GM19099 (cell line): ENCODE measurements around the gene COL1A2.

Experiments used
- POLR2A ChIP-seq: IDR thresholded peaks from 3 replicates; pipeline ENCODE4 v1.6.1; 2011; ENCODE audit warnings: low read depth; ENCODE audit not compliant: insufficient read length; ENCODE audit errors: extremely low read depth

The COL1A2 gene

GRCh38 chr7:94412762-94413322, 18.1 kb downstream of the COL1A2 start:
- TF ChIP-seq POLR2A: no peak

- TF ChIP-seq POLR2A: no peak
Observed at GRCh38 chr7:94414481-94414880, 19.8 kb downstream of the COL1A2 start.

- no peak for TF ChIP-seq POLR2A
Observed at GRCh38 chr7:94414980-94415379, 20.3 kb downstream of the COL1A2 start.

GRCh38 chr7:94417306-94417705, 22.6 kb downstream of the COL1A2 start:
- no peak for TF ChIP-seq POLR2A

GRCh38 chr7:94417901-94418300, 23.2 kb downstream of the COL1A2 start:
- no peak for TF ChIP-seq POLR2A

- no peak for TF ChIP-seq POLR2A
Observed at GRCh38 chr7:94418851-94419250, 24.2 kb downstream of the COL1A2 start.

GRCh38 chr7:94420328-94420727, 25.6 kb downstream of the COL1A2 start:
- TF ChIP-seq POLR2A: no peak

GRCh38 chr7:94421681-94422080, 27.0 kb downstream of the COL1A2 start:
- no peak for TF ChIP-seq POLR2A

- TF ChIP-seq POLR2A: no peak
Observed at GRCh38 chr7:94422136-94422535, 27.4 kb downstream of the COL1A2 start.

GRCh38 chr7:94422827-94423460, 28.2 kb downstream of the COL1A2 start:
- no peak for TF ChIP-seq POLR2A

GRCh38 chr7:94423863-94424735, 29.4 kb downstream of the COL1A2 start:
- TF ChIP-seq POLR2A: no peak

GRCh38 chr7:94425546-94425945, 30.9 kb downstream of the COL1A2 start:
- no peak for TF ChIP-seq POLR2A

GRCh38 chr7:94426980-94427875, 32.5 kb downstream of the COL1A2 start:
- no peak for TF ChIP-seq POLR2A

GRCh38 chr7:94429153-94429552, 34.5 kb downstream of the COL1A2 start:
- TF ChIP-seq POLR2A: no peak

GRCh38 chr7:94431176-94431575, 36.5 kb downstream of the COL1A2 start:
- no peak for TF ChIP-seq POLR2A

GRCh38 chr7:94431619-94432280, 37.1 kb downstream of the COL1A2 start:
- no peak for TF ChIP-seq POLR2A
